Right ventricle myocardium superior (tissue), 1 donor: ENCODE results near the gene SEC14L5. TPM values are rescaled to one million over a fixed set of nuclear protein-coding genes. Genes with fewer than 3 reads are reported as not detected.
A peak's percentile ranks its signal among the peaks of the same experiment; 100 is the strongest.
"Not testable (repeated sequence)": the region's sequence is repeated elsewhere in the genome, so short reads cannot be mapped to it uniquely, and the experiment has no call there.

Experiments
- ATAC-seq: fragments of 200-7000 bp; cut with Tn5 transposase; one replicate; pipeline ENCODE4 v1.9.1; 2020; ENCODE audit warnings: mild to moderate bottlenecking; ENCODE audit not compliant: poor library complexity
- DNase-seq: peaks from one replicate; pipeline ENCODE4 v3.0.0-alpha.2; 2020
- intact Hi-C: fragments of 100-400 bp; cut with DNase I; formaldehyde crosslinking; loops from one replicate; pipeline ENCODE4 v1.11.2; 2022
- total RNA-seq: library from RNA; stranded (reverse); fragmentation: NEBNext Ultra II Directional; extraction: Animal tissue kit (Norgen Biotek cat#: 25700); gene quantifications from one replicate; pipeline ENCODE4 v1.2.1, GENCODE V29; 2021
- donor health status: DM: no; HTN: yes; CAD: no; lungs with severe emphysema.

The SEC14L5 gene
- total RNA-seq, 1 donor from 2014 or later: 26.2 TPM

- ATAC-seq (no peak), DNase-seq (peak; percentile 2)
- intact Hi-C loops: no loop called here
Measured at GRCh38 chr16:5044011-5044540, 85.9 kb downstream of the SEC14L5 start.

- ATAC-seq, intact Hi-C loops, DNase-seq: not testable (repeated sequence)
Measured at GRCh38 chr16:5044581-5044980, 86.5 kb downstream of the SEC14L5 start.

GRCh38 chr16:5045499-5046115 lies 87.5 kb downstream of the SEC14L5 start:
- ATAC-seq (no peak), DNase-seq (peak; percentile 2)
- intact Hi-C loops: no loop called here

GRCh38 chr16:5046914-5047313 lies 88.8 kb downstream of the SEC14L5 start:
- ATAC-seq (no peak), DNase-seq (no peak)
- intact Hi-C loops: no loop called here

GRCh38 chr16:5054876-5055865 lies 97.0 kb downstream of the SEC14L5 start:
- ATAC-seq: no peak
- intact Hi-C loops: no loop called here
- peak; percentile 37 for DNase-seq

GRCh38 chr16:5056352-5056751 lies 98.2 kb downstream of the SEC14L5 start:
- intact Hi-C loops: no loop called here
- ATAC-seq: no peak
- peak; percentile 37 for DNase-seq

GRCh38 chr16:5058476-5058875 lies 100.3 kb downstream of the SEC14L5 start:
- intact Hi-C loops: no loop called here
- DNase-seq (no peak), ATAC-seq (no peak)

GRCh38 chr16:5059386-5060072 lies 101.4 kb downstream of the SEC14L5 start:
- peak; percentile 10 for DNase-seq
- intact Hi-C loops: no loop called here
- ATAC-seq: no peak

GRCh38 chr16:5060073-5060641 lies 102.0 kb downstream of the SEC14L5 start:
- intact Hi-C loops: no loop called here
- no peak for ATAC-seq
- DNase-seq: peak; percentile 14

GRCh38 chr16:5062051-5062450 lies 103.9 kb downstream of the SEC14L5 start:
- DNase-seq (peak; percentile 25), ATAC-seq (no peak)
- intact Hi-C loops: no loop called here

GRCh38 chr16:5062790-5063765 lies 104.9 kb downstream of the SEC14L5 start:
- DNase-seq: peak; percentile 20
- ATAC-seq: no peak
- intact Hi-C loops: no loop called here

GRCh38 chr16:5064915-5065314 lies 106.8 kb downstream of the SEC14L5 start:
- intact Hi-C loops: no loop called here
- ATAC-seq (no peak), DNase-seq (peak; percentile 15)

GRCh38 chr16:5065326-5065725 lies 107.2 kb downstream of the SEC14L5 start:
- intact Hi-C loops: no loop called here
- ATAC-seq (peak; percentile 46), DNase-seq (peak; percentile 36)

- intact Hi-C loops: no loop called here
- peak; percentile 57 for DNase-seq
- no peak for ATAC-seq
Measured at GRCh38 chr16:5065813-5066212, 107.7 kb downstream of the SEC14L5 start, which contains the start of gene C16orf89. Gene C16orf89, minus strand, starts transcription at chr16:5065956. Its CDS starts 48 bp downstream, at chr16:5065908.

- ATAC-seq (no peak), DNase-seq (no peak)
- intact Hi-C loops: no loop called here
Measured at GRCh38 chr16:5066511-5066910, 108.4 kb downstream of the SEC14L5 start.
